ENCODE data around the gene TMPRSS2. TPM values are rescaled to one million over a fixed set of nuclear protein-coding genes. Genes with fewer than 3 reads are reported as not detected.

The TMPRSS2 gene
- total and polyA plus RNA-seq, 11 donors: 0.04 TPM; not detected in 10

GRCh38 chr21:41500931-41501381, 7.0 kb downstream of the TMPRSS2 start:
- Histone ChIP-seq H3K4me1 (no peaks in the 10 kb centered on the region), H3K27me3 (peaks cover 0 to 50% (median 20%) of the 10 kb centered on the region in 9 donors), H3K27ac (no peak overlapping the region), H3K9me3 (no peaks in the 10 kb centered on the region), H3K36me3 (no peaks in the 10 kb centered on the region), H3K4me3 (no peak overlapping the region)
- TF ChIP-seq CTCF (IDR thresholded peaks at IDR 0.05) (no peak), POLR2A (IDR thresholded peaks at IDR 0.05) (no peak)
- WGBS, 4 donors: 65 to 71% (median 70%) methylated on average over 9 of the region's 9 CpGs
- intact Hi-C loops (cut with DNase I): no loop called here
- DNase-seq (no peak), ATAC-seq (no peak)

DNA sequence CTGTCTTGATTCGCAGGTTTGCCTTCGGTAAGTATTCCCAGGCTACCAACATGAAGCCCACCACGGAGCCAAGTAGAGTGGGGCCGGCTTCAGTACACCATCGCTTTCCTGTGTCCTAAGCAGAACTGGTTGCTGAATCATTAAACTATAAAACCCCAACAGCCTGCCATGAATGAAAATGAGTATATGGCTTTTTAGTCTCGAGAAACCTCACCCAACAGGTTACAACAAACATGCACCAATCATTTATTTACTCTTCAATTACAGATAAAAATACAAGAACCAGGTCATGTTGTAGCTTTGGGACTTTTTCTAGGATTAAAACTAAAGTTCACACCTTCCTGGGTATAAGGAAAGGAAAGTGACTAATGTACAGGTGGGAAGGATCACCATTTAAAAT, 7.6 kb downstream of the TMPRSS2 start:
- no peak for DNase-seq
- Histone ChIP-seq H3K27me3 (peaks cover 0 to 44% (median 16%) of the 10 kb centered on the region in 9 donors), H3K27ac (no peak overlapping the region), H3K36me3 (no peaks in the 10 kb centered on the region), H3K4me3 (no peak overlapping the region), H3K9me3 (no peaks in the 10 kb centered on the region), H3K4me1 (no peaks in the 10 kb centered on the region)
- 80 to 91% (median 88%) methylated on average over 6 of the region's 6 CpGs for WGBS, 4 donors
- TF ChIP-seq POLR2A (IDR thresholded peaks at IDR 0.05) (no peak), CTCF (IDR thresholded peaks at IDR 0.05) (no peak)
- intact Hi-C loops (cut with DNase I): no loop called here
- ATAC-seq: no peak

GRCh38 chr21:41499920-41500319, 8.0 kb downstream of the TMPRSS2 start:
- DNase-seq (no peak), ATAC-seq (no peak)
- Histone ChIP-seq H3K36me3 (no peaks in the 10 kb centered on the region), H3K4me1 (no peaks in the 10 kb centered on the region), H3K4me3 (no peak overlapping the region), H3K27ac (no peak overlapping the region), H3K9me3 (no peaks in the 10 kb centered on the region), H3K27me3 (peaks cover 0 to 39% (median 16%) of the 10 kb centered on the region in 9 donors)
- intact Hi-C loops (cut with DNase I): no loop called here
- 77 to 89% (median 83%) methylated on average over 2 of the region's 2 CpGs for WGBS, 4 donors
- TF ChIP-seq CTCF (IDR thresholded peaks at IDR 0.05) (no peak), POLR2A (IDR thresholded peaks at IDR 0.05) (no peak)

GRCh38 chr21:41497788-41498187, 10.2 kb downstream of the TMPRSS2 start:
- TF ChIP-seq CTCF (IDR thresholded peaks at IDR 0.05) (no peak), POLR2A (IDR thresholded peaks at IDR 0.05) (no peak)
- intact Hi-C loops (cut with DNase I): no loop called here
- Histone ChIP-seq H3K4me3 (no peak overlapping the region), H3K9me3 (no peaks in the 10 kb centered on the region), H3K27me3 (peaks cover 0 to 32% (median 16%) of the 10 kb centered on the region in 9 donors), H3K36me3 (no peaks in the 10 kb centered on the region), H3K4me1 (no peaks in the 10 kb centered on the region), H3K27ac (no peak overlapping the region)
- WGBS, 4 donors: 81 to 91% (median 85%) methylated on average over 8 of the region's 8 CpGs
- ATAC-seq: no peak
- no peak for DNase-seq

Data from heart left ventricle (tissue), 16 donors.